Esophagus (tissue), 2 donors: ENCODE data around the gene EGR1. TPM values are rescaled to one million over a fixed set of nuclear protein-coding genes. Genes with fewer than 3 reads are reported as not detected.

ENCODE experiments used
- H3K27ac ChIP-seq, 2 donors: one replicate each; pipeline ENCODE4 v1.5.1; 2013; ENCODE audit warnings: low read depth in 2 of 2, mild to moderate bottlenecking in 2 of 2, inconsistent platforms in 1 of 2, low read length in 1 of 2, moderate library complexity in 1 of 2
- H3K27me3 ChIP-seq, 2 donors: one replicate each; pipeline ENCODE4 v1.6.1; 2013; ENCODE audit warnings: low read length in 2 of 2, control low read depth in 1 of 2, mild to moderate bottlenecking in 1 of 2; ENCODE audit not compliant: insufficient read depth in 2 of 2, control insufficient read depth in 1 of 2
- H3K36me3 ChIP-seq, 2 donors: one replicate each; pipeline ENCODE4 v1.6.1; 2013; ENCODE audit warnings: low read length in 1 of 2; ENCODE audit not compliant: control insufficient read depth in 2 of 2, insufficient read depth in 2 of 2
- H3K4me1 ChIP-seq, 2 donors: one replicate each; pipeline ENCODE4 v1.6.1; 2013; ENCODE audit warnings: low read length in 1 of 2; ENCODE audit not compliant: control insufficient read depth in 2 of 2, insufficient read depth in 2 of 2
- H3K4me3 ChIP-seq, 2 donors: one replicate each; pipeline ENCODE4 v1.5.1; 2013; ENCODE audit warnings: low read length in 2 of 2, mild to moderate bottlenecking in 2 of 2, low read depth in 1 of 2, moderate library complexity in 1 of 2
- H3K9me3 ChIP-seq, 2 donors: one replicate each; pipeline ENCODE4 v1.6.1; 2013; ENCODE audit warnings: mild to moderate bottlenecking in 2 of 2, low read depth in 1 of 2, low read length in 1 of 2, moderate library complexity in 1 of 2; ENCODE audit not compliant: control insufficient read depth in 2 of 2, insufficient read depth in 1 of 2
- WGBS, 2 donors: extraction: QIAGEN DNeasy Blood & Tissue Kit; methylation state at CpG; one replicate each; pipeline ENCODE4 v1.1.7; 2013; 5-methylcytosine and 5-hydroxymethylcytosine counted together
- polyA plus RNA-seq, 2 donors: library from polyadenylated mRNA; stranded (reverse); fragments of 200-250 nt; gene quantifications; one replicate each; pipeline ENCODE4 v1.2.3, GENCODE V29; 2013
- donor health status: healthy with polysubstance abuse.
- donor health status: Bipolar disorder and iron deficiency.

EGR1 gene
- polyA plus RNA-seq = 10 to 100 TPM; 17.9 to 45.0 TPM

DNA sequence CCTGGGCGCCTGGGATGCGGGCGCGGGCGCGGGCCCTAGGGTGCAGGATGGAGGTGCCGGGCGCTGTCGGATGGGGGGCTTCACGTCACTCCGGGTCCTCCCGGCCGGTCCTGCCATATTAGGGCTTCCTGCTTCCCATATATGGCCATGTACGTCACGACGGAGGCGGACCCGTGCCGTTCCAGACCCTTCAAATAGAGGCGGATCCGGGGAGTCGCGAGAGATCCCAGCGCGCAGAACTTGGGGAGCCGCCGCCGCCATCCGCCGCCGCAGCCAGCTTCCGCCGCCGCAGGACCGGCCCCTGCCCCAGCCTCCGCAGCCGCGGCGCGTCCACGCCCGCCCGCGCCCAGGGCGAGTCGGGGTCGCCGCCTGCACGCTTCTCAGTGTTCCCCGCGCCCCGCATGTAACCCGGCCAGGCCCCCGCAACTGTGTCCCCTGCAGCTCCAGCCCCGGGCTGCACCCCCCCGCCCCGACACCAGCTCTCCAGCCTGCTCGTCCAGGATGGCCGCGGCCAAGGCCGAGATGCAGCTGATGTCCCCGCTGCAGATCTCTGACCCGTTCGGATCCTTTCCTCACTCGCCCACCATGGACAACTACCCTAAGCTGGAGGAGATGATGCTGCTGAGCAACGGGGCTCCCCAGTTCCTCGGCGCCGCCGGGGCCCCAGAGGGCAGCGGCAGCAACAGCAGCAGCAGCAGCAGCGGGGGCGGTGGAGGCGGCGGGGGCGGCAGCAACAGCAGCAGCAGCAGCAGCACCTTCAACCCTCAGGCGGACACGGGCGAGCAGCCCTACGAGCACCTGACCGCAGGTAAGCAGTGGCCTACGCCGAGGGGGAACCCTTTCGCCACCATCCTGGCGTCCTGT is at the start of gene EGR1:
EGR1 (plus strand) TSS at position 219 of the 864 bp plus-strand sequence; CDS start at position 502, 283 bp downstream.
- H3K4me1 ChIP-seq = peaks cover 0 to 22% of the 10 kb centered on the region in 2 donors
- H3K4me3 ChIP-seq = peak within 1 kb of the TSS; percentile 67 to 77
- WGBS, 2 donors = 0% methylated on average over 67 to 85 of the region's 85 CpGs
- H3K27ac ChIP-seq = peak within 1 kb of the TSS; percentile 98 to 99
- no peaks in the 10 kb centered on the region for H3K27me3 ChIP-seq
- H3K36me3 ChIP-seq = peaks cover 0 to 10% of the 10 kb centered on the region in 2 donors
- H3K9me3 ChIP-seq = no peaks in the 10 kb centered on the region

DNA sequence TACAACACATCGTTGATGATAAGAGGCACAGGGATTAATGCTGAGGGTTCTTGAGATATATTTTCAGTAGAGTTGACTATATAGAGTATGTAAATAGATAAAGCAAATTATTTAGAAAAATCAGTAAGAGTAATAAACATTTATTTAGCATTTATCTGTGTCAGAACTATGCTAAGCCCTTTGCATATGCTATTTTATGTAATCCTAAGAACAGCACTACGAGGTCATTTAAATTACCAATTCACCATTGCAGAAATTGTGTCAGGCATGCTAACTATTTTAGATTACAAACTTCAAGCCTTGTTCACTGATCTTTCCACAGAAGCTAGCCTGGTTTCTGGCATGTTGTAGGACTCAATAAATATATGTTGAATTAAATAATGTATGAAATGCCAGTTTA is 46.8 kb upstream of the EGR1 start:
- WGBS, 2 donors = 80 to 84% methylated on average over 2 of the region's 2 CpGs
- H3K27me3 ChIP-seq = no peaks in the 10 kb centered on the region
- peaks cover 6 to 24% of the 10 kb centered on the region in 2 donors for H3K36me3 ChIP-seq
- no peaks in the 10 kb centered on the region for H3K4me1 ChIP-seq
- no peak overlapping the region for H3K27ac ChIP-seq
- H3K4me3 ChIP-seq = no peak overlapping the region
- H3K9me3 ChIP-seq = no peaks in the 10 kb centered on the region

DNA sequence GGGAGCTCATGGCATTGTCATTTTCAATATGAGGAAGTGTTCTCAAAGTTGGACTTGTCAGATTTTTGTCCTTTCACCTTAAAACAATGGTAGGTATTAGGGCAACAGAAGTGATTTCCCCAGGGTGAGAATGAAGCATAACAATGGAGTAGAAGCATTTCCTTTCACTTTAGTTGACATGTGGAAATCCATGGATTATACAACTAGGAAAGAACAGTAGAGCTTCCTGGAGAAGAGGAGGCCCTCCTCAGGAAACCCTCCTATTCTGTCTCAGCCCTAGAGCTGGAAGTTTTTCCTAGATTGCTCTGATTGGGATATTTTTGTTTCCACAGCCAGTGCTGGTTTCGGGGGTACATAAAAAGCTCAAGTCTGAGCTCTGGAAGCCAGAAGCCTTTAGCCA is 40.2 kb upstream of the EGR1 start:
- no peaks in the 10 kb centered on the region for H3K27me3 ChIP-seq
- H3K36me3 ChIP-seq = peaks cover 8 to 22% of the 10 kb centered on the region in 2 donors
- no peak overlapping the region for H3K27ac ChIP-seq
- no peak overlapping the region for H3K4me3 ChIP-seq
- no peaks in the 10 kb centered on the region for H3K9me3 ChIP-seq
- 88 to 97% methylated on average over 1 of the region's 1 CpG for WGBS, 2 donors
- H3K4me1 ChIP-seq = no peaks in the 10 kb centered on the region

DNA sequence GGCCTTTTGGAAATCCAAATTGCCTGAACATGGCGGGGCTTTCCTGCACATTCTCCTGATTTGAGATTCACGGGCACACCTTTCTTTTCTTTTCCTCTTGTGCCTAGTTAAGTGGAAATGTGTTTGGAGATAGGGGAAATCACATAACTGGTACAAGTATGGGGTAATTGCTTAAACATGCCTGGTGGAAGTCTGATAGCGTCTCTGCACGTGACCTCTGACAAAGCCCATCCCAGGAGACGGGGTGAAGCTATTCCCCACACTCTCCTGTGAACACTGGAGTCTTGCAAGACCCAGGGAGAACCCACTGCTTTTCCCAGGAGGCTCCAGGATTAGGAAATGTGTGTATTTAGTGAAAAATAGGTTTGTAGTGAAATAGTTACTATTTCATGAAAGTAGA is 29.3 kb upstream of the EGR1 start:
- H3K4me1 ChIP-seq = peaks cover 2% of the 10 kb centered on the region in 2 donors
- H3K4me3 ChIP-seq = no peak overlapping the region
- H3K9me3 ChIP-seq = no peaks in the 10 kb centered on the region
- H3K27ac ChIP-seq = no peak overlapping the region
- 80 to 84% methylated on average over 5 of the region's 5 CpGs for WGBS, 2 donors
- no peaks in the 10 kb centered on the region for H3K27me3 ChIP-seq
- H3K36me3 ChIP-seq = peaks cover 3 to 14% of the 10 kb centered on the region in 2 donors

DNA sequence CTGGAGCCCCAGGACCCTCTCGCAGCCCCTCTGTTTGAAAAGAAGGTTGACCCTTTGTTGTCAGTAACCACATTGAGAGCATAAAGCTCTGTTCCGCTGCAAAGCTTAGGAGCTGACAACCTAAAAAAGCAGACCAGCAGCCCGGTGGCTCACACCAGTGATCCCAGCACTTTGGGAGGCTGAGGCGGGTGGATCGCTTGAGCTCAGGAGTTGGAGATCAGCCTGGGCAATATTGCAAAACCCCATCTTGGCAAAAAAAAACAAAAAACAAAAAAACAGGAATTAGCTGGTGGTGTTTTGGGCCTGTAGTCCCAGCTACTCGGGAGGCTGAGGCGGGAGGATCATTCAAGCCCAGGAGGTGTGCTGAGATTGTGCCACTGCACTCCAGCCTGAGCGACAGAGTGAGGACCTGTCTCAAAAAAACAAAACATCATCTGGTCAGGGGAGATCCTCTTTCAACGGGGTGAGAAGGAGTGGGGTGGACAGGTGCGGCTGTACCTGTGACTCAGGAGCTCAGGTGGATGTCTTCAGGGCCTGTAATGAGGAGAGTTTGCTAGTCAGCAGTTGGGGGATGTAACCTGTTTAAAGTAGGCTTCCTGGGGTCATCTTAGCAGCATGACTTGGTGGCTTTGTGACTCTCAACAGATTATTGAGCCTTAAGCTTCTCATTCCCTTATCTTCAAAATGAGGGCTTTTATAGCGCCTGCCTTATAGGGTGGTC is 27.1 kb upstream of the EGR1 start:
- H3K36me3 ChIP-seq = peaks cover 0 to 10% of the 10 kb centered on the region in 2 donors
- peak overlapping the region in 1 of 2 donors; percentile 40 for H3K4me3 ChIP-seq
- no peaks in the 10 kb centered on the region for H3K27me3 ChIP-seq
- H3K27ac ChIP-seq = no peak overlapping the region
- H3K4me1 ChIP-seq = peaks cover 2% of the 10 kb centered on the region in 2 donors
- H3K9me3 ChIP-seq = no peaks in the 10 kb centered on the region
- 75% methylated on average over 11 of the region's 11 CpGs for WGBS, 2 donors

DNA sequence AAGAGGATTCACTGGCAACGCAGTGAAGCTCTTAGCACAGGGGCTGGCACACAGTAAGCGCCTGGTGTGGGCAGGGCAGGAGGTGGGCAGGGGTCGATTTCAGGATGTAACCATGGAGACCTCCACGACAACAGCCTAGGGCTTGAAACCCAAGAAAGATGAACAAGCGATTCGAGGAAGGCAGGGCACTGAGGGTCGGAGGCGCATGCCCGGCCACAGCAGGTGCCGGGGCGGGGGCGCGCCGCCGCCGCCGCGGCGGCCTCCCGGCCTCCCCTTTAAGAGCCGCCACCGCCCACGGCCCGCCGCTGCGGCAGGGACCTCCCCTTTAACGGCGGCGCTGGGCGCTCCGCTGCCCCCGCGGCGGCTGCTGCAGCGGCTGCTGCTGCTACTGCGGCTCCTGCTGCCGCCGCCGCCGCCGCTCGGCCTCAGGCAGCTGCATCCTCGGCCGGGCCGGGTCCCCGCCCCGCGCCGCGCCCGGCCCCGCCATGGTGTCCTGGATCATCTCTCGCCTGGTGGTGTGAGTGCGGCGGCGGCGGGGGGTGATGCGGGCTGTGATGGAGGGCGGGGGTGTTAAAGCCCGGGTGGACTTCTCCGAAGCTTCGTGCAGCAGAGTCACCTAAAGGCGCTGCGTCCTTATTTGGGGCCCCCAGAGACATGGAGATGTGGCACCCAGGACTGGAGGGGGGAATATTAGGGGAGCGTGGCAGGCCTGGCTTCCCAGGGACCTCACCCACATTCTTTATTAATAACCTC is 26.4 kb upstream of the EGR1 start, which contains the start of gene REEP2:
REEP2 (plus strand) TSS at position 334 of the 753 bp plus-strand sequence; CDS start at position 486, 152 bp downstream.
- H3K4me3 ChIP-seq = peak within 1 kb of the TSS; percentile 39 to 40

DNA sequence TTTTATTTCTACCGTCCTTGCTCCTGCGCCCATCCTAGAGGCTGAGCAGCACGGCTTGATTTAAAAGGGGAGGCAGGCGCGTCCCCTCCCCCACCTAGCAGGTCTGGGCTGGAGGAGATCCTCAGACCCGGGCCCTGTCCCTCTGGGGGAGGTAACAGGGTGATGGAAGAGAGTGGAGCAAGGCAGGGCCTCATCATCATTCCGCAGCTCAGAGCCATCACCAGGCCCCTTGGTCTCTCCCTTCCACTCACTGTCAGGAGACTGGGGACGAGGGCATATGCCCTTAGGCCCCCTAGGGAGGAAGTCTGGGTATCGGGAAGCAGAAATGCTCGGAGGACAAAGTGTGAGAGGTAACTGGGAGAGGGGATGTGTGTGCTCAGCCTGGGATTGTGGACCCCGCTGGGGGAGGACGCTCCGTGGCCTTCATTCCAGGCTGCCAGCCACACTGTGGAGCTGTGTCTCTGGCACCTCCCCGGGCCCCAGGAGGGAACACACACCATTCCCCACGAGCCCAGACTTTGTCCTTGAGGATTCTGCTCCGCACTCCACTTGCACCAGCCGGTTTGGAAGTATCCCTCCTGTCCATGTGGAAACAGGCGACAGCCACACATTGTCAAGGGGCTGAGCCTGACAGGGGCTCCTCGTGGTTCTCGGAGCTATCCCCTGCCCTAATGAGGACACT is 25.7 kb upstream of the EGR1 start:
- Histone ChIP-seq H3K27ac (peak overlapping the region in 1 of 2 donors; percentile 8), H3K4me1 (peaks cover 2% of the 10 kb centered on the region in 2 donors), H3K36me3 (peaks cover 0 to 10% of the 10 kb centered on the region in 2 donors), H3K4me3 (peak overlapping the region in 1 of 2 donors; percentile 40), H3K27me3 (no peaks in the 10 kb centered on the region), H3K9me3 (no peaks in the 10 kb centered on the region)
- 37 to 45% methylated on average over 19 to 20 of the region's 20 CpGs for WGBS, 2 donors

More for the DNA sequence above, 26.4 kb upstream of the EGR1 start, which contains the start of gene REEP2:
- WGBS, 2 donors = 1% methylated on average over 61 to 65 of the region's 65 CpGs
- H3K4me1 ChIP-seq = peaks cover 2% of the 10 kb centered on the region in 2 donors
- no peaks in the 10 kb centered on the region for H3K9me3 ChIP-seq
- H3K36me3 ChIP-seq = peaks cover 0 to 10% of the 10 kb centered on the region in 2 donors
- no peaks in the 10 kb centered on the region for H3K27me3 ChIP-seq
- peak within 1 kb of the TSS; percentile 8 to 19 for H3K27ac ChIP-seq

DNA sequence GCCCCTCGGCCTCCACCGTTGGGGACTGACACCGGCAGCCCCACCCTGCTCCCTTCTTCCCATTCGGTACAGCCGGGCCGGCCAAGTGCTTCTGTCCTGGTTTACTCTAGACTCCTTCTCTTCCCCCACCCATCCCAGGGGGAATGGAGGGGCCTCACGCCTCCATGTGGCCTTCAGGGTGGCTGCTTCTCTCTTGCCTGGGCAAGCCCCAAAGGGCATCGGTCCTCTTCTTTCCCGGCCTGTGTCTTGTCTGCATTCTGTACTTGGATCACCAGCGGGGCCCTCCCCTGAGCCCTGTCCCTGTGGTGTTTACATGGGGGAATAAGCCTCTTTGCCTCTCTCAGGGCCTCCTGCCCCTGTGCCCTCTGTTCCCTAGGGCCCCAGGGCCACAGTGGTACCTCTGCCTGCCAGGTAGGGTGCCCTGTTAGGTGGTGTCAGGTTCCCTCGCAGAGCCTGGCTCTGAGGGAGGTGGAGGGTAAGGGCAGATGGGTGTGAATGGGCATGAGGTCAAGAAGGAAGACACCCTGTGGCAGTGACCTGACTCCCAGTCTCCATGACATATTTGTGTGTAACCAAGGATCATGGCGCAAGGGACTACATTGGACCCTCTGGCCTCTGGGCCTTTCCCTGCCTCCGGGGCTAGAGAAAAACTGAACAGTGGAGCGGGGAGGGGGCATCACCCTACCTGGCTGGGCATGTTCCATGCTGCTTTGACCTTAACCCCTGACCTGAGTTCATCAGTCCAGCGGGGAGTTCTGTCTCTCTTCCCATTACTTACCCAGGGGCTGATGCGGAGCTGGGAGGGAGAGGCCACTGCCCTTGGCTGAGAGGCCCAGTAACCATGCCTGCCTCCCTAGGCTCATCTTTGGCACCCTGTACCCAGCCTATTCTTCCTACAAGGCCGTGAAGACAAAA is 24.9 kb upstream of the EGR1 start:
- Histone ChIP-seq H3K4me3 (no peak overlapping the region), H3K9me3 (no peaks in the 10 kb centered on the region), H3K27ac (no peak overlapping the region), H3K36me3 (peaks cover 0 to 7% of the 10 kb centered on the region in 2 donors), H3K4me1 (peaks cover 2% of the 10 kb centered on the region in 2 donors), H3K27me3 (no peaks in the 10 kb centered on the region)
- WGBS, 2 donors = 79 to 80% methylated on average over 17 of the region's 17 CpGs
